ENCODE measurements around the gene UTS2R.
A peak's percentile ranks its signal among the peaks of the same experiment; 100 is the strongest.
"Not testable (repeated sequence)": the region's sequence is repeated elsewhere in the genome, so short reads cannot be mapped to it uniquely, and the experiment has no call there.

The UTS2R gene

GRCh38 chr17:82370471-82371332 is 863 bp upstream of the UTS2R start:
- peaks cover 54% of the 10 kb centered on the region for H3K27me3 ChIP-seq (ENCODE audit: insufficient read depth, low read length)
- H3K27ac ChIP-seq (ENCODE audit: low read depth, low read length), result no peak overlapping the region
- no peaks in the 10 kb centered on the region for H3K36me3 ChIP-seq (ENCODE audit: insufficient read depth, low read length)
- H3K4me1 ChIP-seq (ENCODE audit: control insufficient read depth, insufficient read depth, low read length, unreplicated experiment), result no peaks in the 10 kb centered on the region
- peak overlapping the region; percentile 55 for H2AFZ ChIP-seq (ENCODE audit: low read length, unreplicated experiment)
- H3K79me2 ChIP-seq (ENCODE audit: control insufficient read depth, insufficient read depth, low read length, unreplicated experiment), result no peaks in the 10 kb centered on the region
- peak overlapping the region; percentile 64 for H3K4me3 ChIP-seq (ENCODE audit: low read depth, low read length)

- no peaks in the 10 kb centered on the region for H3K36me3 ChIP-seq (ENCODE audit: insufficient read depth, low read length)
- H3K4me1 ChIP-seq (ENCODE audit: control insufficient read depth, insufficient read depth, low read length, unreplicated experiment), result no peaks in the 10 kb centered on the region
- H2AFZ ChIP-seq (ENCODE audit: low read length, unreplicated experiment), result no peak overlapping the region
- H3K4me3 ChIP-seq (ENCODE audit: low read depth, low read length), result no peak overlapping the region
- no peak overlapping the region for H3K27ac ChIP-seq (ENCODE audit: low read depth, low read length)
- no peaks in the 10 kb centered on the region for H3K79me2 ChIP-seq (ENCODE audit: control insufficient read depth, insufficient read depth, low read length, unreplicated experiment)
- peaks cover 57% of the 10 kb centered on the region for H3K27me3 ChIP-seq (ENCODE audit: insufficient read depth, low read length)
These were observed 895 bp downstream of the UTS2R start for GRCh38 chr17:82372249-82373071.

GRCh38 chr17:82373072-82373452 is 1.5 kb downstream of the UTS2R start:
- H3K4me3 ChIP-seq (ENCODE audit: low read depth, low read length); H3K36me3 ChIP-seq (ENCODE audit: insufficient read depth, low read length); H3K4me1 ChIP-seq (ENCODE audit: control insufficient read depth, insufficient read depth, low read length, unreplicated experiment); H2AFZ ChIP-seq (ENCODE audit: low read length, unreplicated experiment); H3K27ac ChIP-seq (ENCODE audit: low read depth, low read length); H3K79me2 ChIP-seq (ENCODE audit: control insufficient read depth, insufficient read depth, low read length, unreplicated experiment): not testable (repeated sequence)
- H3K27me3 ChIP-seq (ENCODE audit: insufficient read depth, low read length), result peaks cover 57% of the 10 kb centered on the region

- Histone ChIP-seq H3K4me3 (ENCODE audit: low read depth, low read length) (no peak overlapping the region), H3K27ac (ENCODE audit: low read depth, low read length) (no peak overlapping the region), H3K4me1 (ENCODE audit: control insufficient read depth, insufficient read depth, low read length, unreplicated experiment) (no peaks in the 10 kb centered on the region), H3K79me2 (ENCODE audit: control insufficient read depth, insufficient read depth, low read length, unreplicated experiment) (no peaks in the 10 kb centered on the region), H2AFZ (ENCODE audit: low read length, unreplicated experiment) (no peak overlapping the region), H3K27me3 (ENCODE audit: insufficient read depth, low read length) (peaks cover 57% of the 10 kb centered on the region), H3K36me3 (ENCODE audit: insufficient read depth, low read length) (no peaks in the 10 kb centered on the region)
These were observed 2.4 kb downstream of the UTS2R start for GRCh38 chr17:82373731-82374625.

DNA sequence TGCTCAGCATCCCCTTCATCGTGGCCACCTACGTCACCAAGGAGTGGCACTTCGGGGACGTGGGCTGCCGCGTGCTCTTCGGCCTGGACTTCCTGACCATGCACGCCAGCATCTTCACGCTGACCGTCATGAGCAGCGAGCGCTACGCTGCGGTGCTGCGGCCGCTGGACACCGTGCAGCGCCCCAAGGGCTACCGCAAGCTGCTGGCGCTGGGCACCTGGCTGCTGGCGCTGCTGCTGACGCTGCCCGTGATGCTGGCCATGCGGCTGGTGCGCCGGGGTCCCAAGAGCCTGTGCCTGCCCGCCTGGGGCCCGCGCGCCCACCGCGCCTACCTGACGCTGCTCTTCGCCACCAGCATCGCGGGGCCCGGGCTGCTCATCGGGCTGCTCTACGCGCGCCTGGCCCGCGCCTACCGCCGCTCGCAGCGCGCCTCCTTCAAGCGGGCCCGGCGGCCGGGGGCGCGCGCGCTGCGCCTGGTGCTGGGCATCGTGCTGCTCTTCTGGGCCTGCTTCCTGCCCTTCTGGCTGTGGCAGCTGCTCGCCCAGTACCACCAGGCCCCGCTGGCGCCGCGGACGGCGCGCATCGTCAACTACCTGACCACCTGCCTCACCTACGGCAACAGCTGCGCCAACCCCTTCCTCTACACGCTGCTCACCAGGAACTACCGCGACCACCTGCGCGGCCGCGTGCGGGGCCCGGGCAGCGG is 3.2 kb downstream of the UTS2R start:
- Histone ChIP-seq H3K4me3 (ENCODE audit: low read depth, low read length) (no peak overlapping the region), H2AFZ (ENCODE audit: low read length, unreplicated experiment) (no peak overlapping the region), H3K27ac (ENCODE audit: low read depth, low read length) (no peak overlapping the region), H3K79me2 (ENCODE audit: control insufficient read depth, insufficient read depth, low read length, unreplicated experiment) (no peaks in the 10 kb centered on the region), H3K36me3 (ENCODE audit: insufficient read depth, low read length) (no peaks in the 10 kb centered on the region), H3K27me3 (ENCODE audit: insufficient read depth, low read length) (peaks cover 51% of the 10 kb centered on the region), H3K4me1 (ENCODE audit: control insufficient read depth, insufficient read depth, low read length, unreplicated experiment) (no peaks in the 10 kb centered on the region)

- Histone ChIP-seq H3K4me1 (ENCODE audit: control insufficient read depth, insufficient read depth, low read length, unreplicated experiment) (no peaks in the 10 kb centered on the region), H3K36me3 (ENCODE audit: insufficient read depth, low read length) (no peaks in the 10 kb centered on the region), H3K27me3 (ENCODE audit: insufficient read depth, low read length) (peaks cover 49% of the 10 kb centered on the region), H3K27ac (ENCODE audit: low read depth, low read length) (no peak overlapping the region), H3K4me3 (ENCODE audit: low read depth, low read length) (no peak overlapping the region), H2AFZ (ENCODE audit: low read length, unreplicated experiment) (no peak overlapping the region), H3K79me2 (ENCODE audit: control insufficient read depth, insufficient read depth, low read length, unreplicated experiment) (no peaks in the 10 kb centered on the region)
These were observed 3.9 kb downstream of the UTS2R start for GRCh38 chr17:82375359-82376041.

GRCh38 chr17:82376042-82376730 is 4.6 kb downstream of the UTS2R start:
- H3K27ac ChIP-seq (ENCODE audit: low read depth, low read length), result no peak overlapping the region
- no peaks in the 10 kb centered on the region for H3K36me3 ChIP-seq (ENCODE audit: insufficient read depth, low read length)
- no peak overlapping the region for H3K4me3 ChIP-seq (ENCODE audit: low read depth, low read length)
- H3K27me3 ChIP-seq (ENCODE audit: insufficient read depth, low read length), result peaks cover 43% of the 10 kb centered on the region
- H2AFZ ChIP-seq (ENCODE audit: low read length, unreplicated experiment), result no peak overlapping the region
- H3K79me2 ChIP-seq (ENCODE audit: control insufficient read depth, insufficient read depth, low read length, unreplicated experiment), result no peaks in the 10 kb centered on the region
- H3K4me1 ChIP-seq (ENCODE audit: control insufficient read depth, insufficient read depth, low read length, unreplicated experiment), result no peaks in the 10 kb centered on the region

GRCh38 chr17:82377294-82377693 is 5.7 kb downstream of the UTS2R start:
- H3K27me3 ChIP-seq (ENCODE audit: insufficient read depth, low read length), result peaks cover 32% of the 10 kb centered on the region
- H3K36me3 ChIP-seq (ENCODE audit: insufficient read depth, low read length); H3K4me1 ChIP-seq (ENCODE audit: control insufficient read depth, insufficient read depth, low read length, unreplicated experiment); H3K4me3 ChIP-seq (ENCODE audit: low read depth, low read length); H2AFZ ChIP-seq (ENCODE audit: low read length, unreplicated experiment); H3K79me2 ChIP-seq (ENCODE audit: control insufficient read depth, insufficient read depth, low read length, unreplicated experiment); H3K27ac ChIP-seq (ENCODE audit: low read depth, low read length): not testable (repeated sequence)

DNA sequence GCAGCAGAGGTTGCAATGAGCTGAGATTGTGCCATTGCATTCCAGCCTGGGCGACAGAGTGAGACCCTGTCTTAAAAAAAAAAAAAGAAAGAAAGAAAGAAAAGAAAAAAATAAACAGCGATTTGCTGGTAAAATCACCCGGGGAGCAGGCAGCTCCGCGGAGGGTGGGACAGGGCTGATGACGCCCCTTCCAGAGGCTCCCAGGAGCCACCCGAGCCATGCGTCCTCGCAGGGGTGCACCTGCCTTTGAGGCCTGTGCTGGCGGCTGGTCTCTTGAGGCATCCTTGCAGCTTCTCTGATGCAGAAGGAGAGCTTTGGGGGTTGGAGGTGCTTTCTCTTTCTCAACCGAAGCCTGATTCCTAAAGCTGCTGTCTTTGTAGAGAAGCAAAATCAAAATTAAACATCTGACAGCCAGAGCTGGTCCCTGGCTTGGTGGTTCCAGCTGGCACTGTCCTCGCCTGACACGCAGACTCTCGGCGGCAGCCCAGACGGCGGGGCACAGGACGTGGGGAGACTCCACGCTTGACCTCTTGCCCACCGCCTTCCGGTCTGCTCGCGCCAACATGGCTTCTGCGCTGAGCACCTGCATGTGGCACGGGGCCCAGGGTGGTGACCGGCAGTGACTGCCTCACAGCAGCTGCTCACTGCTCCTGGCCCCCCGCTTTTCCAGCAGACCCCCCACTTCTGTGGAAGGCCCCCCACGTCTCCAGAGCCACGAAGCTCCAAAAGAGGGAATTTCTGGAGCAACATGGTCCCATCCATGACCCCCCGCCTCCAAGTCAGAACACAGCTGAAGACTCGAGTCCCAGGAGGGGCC is 6.6 kb downstream of the UTS2R start:
- Histone ChIP-seq H2AFZ (ENCODE audit: low read length, unreplicated experiment) (no peak overlapping the region), H3K4me3 (ENCODE audit: low read depth, low read length) (no peak overlapping the region), H3K4me1 (ENCODE audit: control insufficient read depth, insufficient read depth, low read length, unreplicated experiment) (no peaks in the 10 kb centered on the region), H3K27ac (ENCODE audit: low read depth, low read length) (no peak overlapping the region), H3K79me2 (ENCODE audit: control insufficient read depth, insufficient read depth, low read length, unreplicated experiment) (no peaks in the 10 kb centered on the region), H3K36me3 (ENCODE audit: insufficient read depth, low read length) (no peaks in the 10 kb centered on the region), H3K27me3 (ENCODE audit: insufficient read depth, low read length) (peaks cover 24% of the 10 kb centered on the region)
